Panc1 (cell line): ENCODE measurements around the gene COQ2. TPM values are rescaled to one million over a fixed set of nuclear protein-coding genes. Genes with fewer than 3 reads are reported as not detected.

ENCODE experiments used
- ATAC-seq: fragments of 200-7000 bp; cut with Tn5 transposase; 2 replicates; pipeline ENCODE4 v1.9.1; 2020; ENCODE audit warnings: mild to moderate bottlenecking, moderate library complexity
- BruUV-seq: library from RNA; stranded (reverse); fragments of 400-500 nt; replicated peaks from 2 replicates; lab custom pipeline; 2021; lab: Mats Ljungman, UMichigan
- CTCF ChIA-PET: fragments of 300-600 bp; sonication (Branson Sonifier 250); formaldehyde crosslinking; loops from one replicate; lab custom pipeline; 2022; ENCODE audit warnings: antibody characterized with exemption; lab: Charles Lee
- POLR2A ChIA-PET: fragments of 300-600 bp; sonication (Branson Sonifier 250); formaldehyde crosslinking; loops from one replicate; lab custom pipeline; 2022; ENCODE audit warnings: antibody characterized with exemption; lab: Charles Lee
- DNase-seq: peaks from one replicate; pipeline ENCODE4 v3.0.0-alpha.2; 2010; ENCODE audit warnings: low read depth, low spot score
- H3K27ac ChIP-seq: 2 replicates; pipeline ENCODE4 v1.5.1; 2011; ENCODE audit warnings: mild to moderate bottlenecking, low read length, inconsistent platforms
- H3K27me3 ChIP-seq: fragments of 200-500 bp; sonication (Bioruptor generic); 2 replicates; pipeline ENCODE4 v1.6.0; 2014; ENCODE audit warnings: low read length, inconsistent platforms; ENCODE audit not compliant: control insufficient read depth, insufficient read depth
- H3K36me3 ChIP-seq: fragments of 200-500 bp; sonication (Bioruptor generic); 2 replicates; pipeline ENCODE4 v1.5.1; 2014; ENCODE audit warnings: inconsistent platforms, mild to moderate bottlenecking, low read length, moderate library complexity; ENCODE audit not compliant: control insufficient read depth, insufficient read depth
- H3K4me1 ChIP-seq: 2 replicates; pipeline ENCODE4 v1.5.1; 2011; ENCODE audit warnings: inconsistent platforms, mild to moderate bottlenecking, low read length, moderate library complexity; ENCODE audit not compliant: control insufficient read depth, insufficient read depth
- H3K4me3 ChIP-seq, 2 experiments: 2 replicates each; pipeline ENCODE4 v1.5.1; 2011 to 2012; ENCODE audit warnings: low read depth in 2 of 2, low read length in 2 of 2, mild to moderate bottlenecking in 2 of 2, inconsistent platforms in 1 of 2, moderate library complexity in 1 of 2
- H3K9me3 ChIP-seq: fragments of 200-500 bp; sonication (Bioruptor generic); 2 replicates; pipeline ENCODE4 v1.5.1; 2014; ENCODE audit warnings: low read depth, mild to moderate bottlenecking, inconsistent platforms, low read length, moderate library complexity; ENCODE audit not compliant: control insufficient read depth, insufficient read depth
- CTCF ChIP-seq: fragments of 450-650 bp; IDR thresholded peaks from 2 replicates; pipeline ENCODE4 v1.5.1; 2017; ENCODE audit warnings: mild to moderate bottlenecking
- POLR2AphosphoS5 ChIP-seq: IDR thresholded peaks from 2 replicates; pipeline ENCODE4 v1.6.1; 2012; ENCODE audit warnings: mild to moderate bottlenecking, low read depth, low read length, moderate library complexity
- REST ChIP-seq, 2 experiments: IDR thresholded peaks; 2 replicates each; pipeline ENCODE4 v1.6.1; 2011 to 2012; ENCODE audit warnings: low read depth in 2 of 2, control low read depth in 1 of 2, low read length in 1 of 2, mild to moderate bottlenecking in 1 of 2, moderate library complexity in 1 of 2; ENCODE audit not compliant: insufficient read depth in 1 of 2
- SIN3A ChIP-seq: IDR thresholded peaks from 2 replicates; pipeline ENCODE4 v1.6.1; 2012; ENCODE audit warnings: low read depth, mild to moderate bottlenecking, low read length, moderate library complexity, borderline replicate concordance; ENCODE audit not compliant: insufficient read depth
- TCF7L2 ChIP-seq: IDR thresholded peaks from 2 replicates; pipeline ENCODE4 v1.6.1; 2011; ENCODE audit warnings: mild to moderate bottlenecking, low read depth, low read length, inconsistent platforms
- in situ Hi-C: cut with HindIII; loops from 2 replicates; pipeline ENCODE4 v1.10.0; 2016; ENCODE audit warnings: low sequenced_read_pairs, low pct_unique_long_range_greater_than_20kb
- intact Hi-C: fragments of 100-400 bp; cut with micrococcal nuclease; formaldehyde crosslinking; loops from one replicate; pipeline ENCODE4 v1.10.0; 2022; ENCODE audit not compliant: unreplicated experiment
- total RNA-seq: library from RNA; stranded (reverse); gene quantifications from one replicate; pipeline ENCODE4 v1.2.1, GENCODE V29; 2021; ENCODE audit not compliant: unreplicated experiment

Gene COQ2
- total RNA-seq, 1 experiment from 2014 or later: 28.1 TPM

GRCh38 chr4:83305187-83305586 is 20.6 kb upstream of the COQ2 start:
- ChIA-PET CTCF (no interaction called here), POLR2A (no interaction called here)
- TF ChIP-seq CTCF (no peak), REST (IDR thresholded peaks at IDR 0.05; ENCODE audit: insufficient read depth in 1 of 2, low read depth in 2 of 2, low read length in 1 of 2) (no peak), SIN3A (no peak), POLR2AphosphoS5 (no peak), TCF7L2 (no peak)
- no TSS peak for BruUV-seq
- no peaks in the 10 kb centered on the region for H3K9me3 ChIP-seq
- DNase-seq (no peak), ATAC-seq (no peak)
- in situ Hi-C loops: no loop called here
- H3K4me3 ChIP-seq: no peak overlapping the region
- H3K4me1 ChIP-seq: no peaks in the 10 kb centered on the region
- intact Hi-C loops: no loop called here
- H3K27ac ChIP-seq: no peak overlapping the region
- H3K36me3 ChIP-seq: no peaks in the 10 kb centered on the region
- no peaks in the 10 kb centered on the region for H3K27me3 ChIP-seq

GRCh38 chr4:83297548-83298260 is 13.1 kb upstream of the COQ2 start:
- Histone ChIP-seq H3K4me3 (no peak overlapping the region), H3K27me3 (no peaks in the 10 kb centered on the region), H3K4me1 (no peaks in the 10 kb centered on the region), H3K27ac (no peak overlapping the region), H3K36me3 (no peaks in the 10 kb centered on the region), H3K9me3 (no peaks in the 10 kb centered on the region)
- in situ Hi-C loops: no loop called here
- ATAC-seq (no peak), DNase-seq (no peak)
- intact Hi-C loops: no loop called here
- ChIA-PET CTCF (no interaction called here), POLR2A (no interaction called here)
- BruUV-seq: no TSS peak
- no peak for TF ChIP-seq TCF7L2
- TF ChIP-seq CTCF: no peak
- no peak for TF ChIP-seq SIN3A
- no peak for TF ChIP-seq REST (IDR thresholded peaks at IDR 0.05; ENCODE audit: insufficient read depth in 1 of 2, low read depth in 2 of 2, low read length in 1 of 2)
- no peak for TF ChIP-seq POLR2AphosphoS5
